T-helper 1 cell treated with Interleukin-12 subunit alpha and Interleukin-12 subunit beta and Interleukin-4 antibody, amounts not matched to agents 30 ng/mL and 1 ng/mL, for 36 hours (primary cell): ENCODE data around the gene CRYZ. TPM values are rescaled to one million over a fixed set of nuclear protein-coding genes. Genes with fewer than 3 reads are reported as not detected.

Source experiments
- intact Hi-C: fragments of 100-400 bp; cut with micrococcal nuclease; formaldehyde crosslinking; loops from one replicate; pipeline ENCODE4 v1.15.1; 2024
- total RNA-seq: library from RNA; stranded (reverse); gene quantifications from 2 replicates; pipeline ENCODE4 v1.2.3, GENCODE V29; 2022

Gene CRYZ
- total RNA-seq, 1 donor from 2014 or later = 22.4 TPM

DNA sequence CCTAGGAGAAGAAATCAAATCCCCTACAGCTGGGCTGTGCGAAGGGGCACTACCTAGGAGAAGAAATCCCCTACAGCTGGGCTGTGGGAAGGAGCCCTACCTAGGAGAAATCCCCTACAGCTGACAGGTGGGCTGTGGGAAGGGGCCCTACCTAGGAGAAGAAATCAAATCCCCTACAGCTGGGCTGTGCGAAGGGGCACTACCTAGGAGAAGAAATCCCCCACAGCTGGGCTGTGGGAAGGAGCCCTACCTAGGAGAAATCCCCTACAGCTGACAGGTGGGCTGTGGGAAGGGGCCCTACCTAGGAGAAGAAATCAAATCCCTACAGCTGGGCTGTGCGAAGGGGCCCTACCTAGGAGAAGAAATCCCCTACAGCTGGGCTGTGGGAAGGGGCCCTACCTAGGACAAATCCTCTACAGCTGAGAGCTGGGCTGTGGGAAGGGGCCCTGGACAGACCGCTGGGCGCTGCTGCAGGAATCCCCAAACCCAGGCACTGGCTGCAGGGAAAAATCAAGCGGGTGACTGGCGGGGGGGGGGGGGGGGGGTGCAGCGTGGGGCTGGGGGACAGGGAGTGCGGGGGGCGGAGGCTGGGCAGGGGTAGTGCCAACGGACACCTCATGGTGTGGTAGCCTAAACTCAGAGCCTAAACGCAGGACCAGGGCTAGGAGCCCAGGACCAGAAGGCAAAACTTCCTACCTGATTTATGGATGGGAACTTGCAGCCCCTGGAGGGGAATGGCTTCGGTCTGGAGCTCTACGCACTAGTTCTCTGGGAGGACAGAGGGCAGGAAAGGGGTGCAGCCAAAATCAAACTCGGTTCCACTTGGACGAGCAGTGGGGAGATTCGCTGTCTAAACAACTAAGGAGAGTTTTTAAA lies 541 bp downstream of the CRYZ start:
- intact Hi-C loops = loop anchor here (2.0 kb wide), 1 partner anchor 38 kb away; no protein-coding TSS in a partner anchor

DNA sequence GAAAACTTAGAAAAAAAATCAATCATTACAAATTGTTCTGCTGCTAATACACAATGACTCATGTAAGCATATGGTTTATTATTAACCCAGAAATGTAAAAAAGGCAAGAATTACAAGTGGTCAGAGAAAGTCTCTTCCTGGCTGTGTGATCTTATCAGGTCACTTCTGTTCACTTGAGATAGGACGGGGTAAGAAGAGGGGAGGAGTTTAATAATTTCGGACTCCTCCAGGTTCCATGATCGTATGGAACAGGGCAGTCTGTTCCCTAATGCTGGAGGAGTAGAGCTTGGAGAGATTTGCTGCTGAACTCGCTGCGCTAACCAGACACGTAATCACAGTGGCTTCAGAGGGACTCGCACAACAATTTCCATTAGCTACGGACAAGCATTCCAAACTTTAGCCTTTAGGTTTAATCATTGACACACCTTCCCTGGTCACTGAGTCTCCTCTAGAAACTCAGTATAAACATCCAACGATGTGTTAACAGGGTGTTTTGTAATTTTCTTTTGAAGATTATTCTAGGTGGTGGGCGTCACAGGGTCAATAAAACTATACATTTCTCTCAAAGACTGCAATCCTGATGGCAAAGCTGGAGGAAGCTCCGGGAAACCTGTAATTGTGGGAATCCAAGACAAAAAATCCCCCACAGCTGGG lies 1.3 kb downstream of the CRYZ start:
- intact Hi-C loops = loop anchor here (2.0 kb wide), 1 partner anchor 39 kb away; no protein-coding TSS in a partner anchor

DNA sequence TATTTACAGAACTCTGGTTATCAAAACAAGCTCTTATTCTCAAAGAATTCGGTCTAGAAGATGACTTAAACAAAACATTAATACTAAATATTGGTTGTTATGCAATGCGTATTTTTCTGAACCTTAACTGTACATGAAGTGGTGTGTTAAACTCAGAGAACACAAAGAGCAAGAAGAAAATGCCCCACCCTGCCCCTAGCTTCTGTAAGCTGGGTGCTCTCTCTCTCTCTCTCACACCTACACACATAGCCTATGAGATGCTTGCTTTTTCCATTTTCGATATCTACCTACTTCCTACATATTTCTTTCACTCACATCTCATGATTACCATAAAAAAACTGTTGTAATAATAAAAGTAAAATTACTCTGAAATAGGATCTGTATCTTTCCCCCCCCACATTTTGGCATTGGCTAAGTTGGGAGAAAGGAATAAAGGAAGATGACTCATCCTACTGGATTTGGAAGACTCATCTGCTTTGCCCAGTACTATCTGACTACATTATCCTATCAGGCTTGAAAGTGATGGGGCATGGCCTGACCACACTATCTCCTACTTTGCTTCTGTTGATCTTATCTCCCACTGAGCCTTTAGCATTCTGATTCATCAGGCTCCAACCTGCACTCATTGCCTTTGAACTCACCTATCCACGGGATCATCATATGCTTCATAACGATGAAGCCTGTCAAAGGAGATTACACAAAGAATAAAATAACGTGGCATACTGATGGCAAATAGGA lies 2.9 kb downstream of the CRYZ start:
- intact Hi-C loops = no loop called here

DNA sequence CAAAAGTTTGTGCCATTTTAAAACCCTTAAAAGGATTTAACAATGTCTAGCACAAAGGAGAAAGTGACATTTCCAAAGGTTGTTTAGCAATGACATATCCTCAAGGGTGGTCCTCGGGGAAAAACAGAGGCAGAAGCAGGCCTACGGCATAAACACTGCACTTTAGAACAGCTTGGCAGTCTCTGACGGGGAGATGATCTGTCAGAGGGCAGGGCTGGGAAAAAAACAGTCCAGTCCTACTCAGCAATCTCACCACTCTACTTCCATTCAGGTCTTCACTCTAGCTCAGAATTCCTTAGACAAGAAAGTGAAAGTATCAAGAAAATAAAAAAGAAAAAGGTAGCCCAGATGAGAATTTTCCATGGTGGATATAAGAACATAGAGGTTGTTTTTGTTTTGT lies 4.1 kb downstream of the CRYZ start:
- intact Hi-C loops = no loop called here

DNA sequence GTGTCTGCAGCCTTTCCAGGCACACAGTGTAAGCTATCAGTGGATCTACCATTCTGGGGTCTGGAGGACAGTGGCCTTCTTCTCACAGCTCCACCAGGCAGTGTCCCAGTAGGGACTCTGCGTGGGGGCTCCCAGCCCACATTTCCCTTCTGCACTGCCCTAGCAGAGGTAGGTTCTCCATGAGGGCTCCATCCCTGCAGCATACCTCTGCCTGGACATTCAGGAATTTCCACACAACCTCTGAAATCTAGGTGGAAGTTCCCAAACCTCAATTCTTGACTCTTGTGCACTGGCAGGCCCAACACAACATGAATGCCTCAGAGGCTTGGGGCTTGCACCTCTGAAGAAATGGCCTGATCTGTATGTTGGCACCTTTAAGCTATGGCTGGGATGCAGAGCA lies 6.8 kb downstream of the CRYZ start:
- intact Hi-C loops = no loop called here

DNA sequence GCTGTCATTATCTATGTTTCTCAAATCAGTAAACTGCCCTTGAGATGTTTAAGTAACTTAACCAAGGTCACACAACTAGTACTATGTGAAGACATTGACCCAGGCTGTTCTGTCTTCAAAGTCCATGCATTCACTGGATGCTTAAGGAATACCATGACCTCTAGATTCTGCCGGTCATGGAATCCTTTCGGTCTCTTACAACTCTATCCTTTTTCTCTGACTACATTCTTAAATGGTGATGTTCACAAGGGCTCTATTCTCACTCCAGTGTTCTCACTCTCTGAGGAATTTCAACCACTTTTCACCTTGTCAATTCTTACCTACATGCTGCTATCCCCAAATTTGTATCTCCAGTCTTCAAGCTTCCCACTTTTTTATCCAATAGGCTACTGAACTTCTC lies 15.2 kb downstream of the CRYZ start:
- intact Hi-C loops = no loop called here

DNA sequence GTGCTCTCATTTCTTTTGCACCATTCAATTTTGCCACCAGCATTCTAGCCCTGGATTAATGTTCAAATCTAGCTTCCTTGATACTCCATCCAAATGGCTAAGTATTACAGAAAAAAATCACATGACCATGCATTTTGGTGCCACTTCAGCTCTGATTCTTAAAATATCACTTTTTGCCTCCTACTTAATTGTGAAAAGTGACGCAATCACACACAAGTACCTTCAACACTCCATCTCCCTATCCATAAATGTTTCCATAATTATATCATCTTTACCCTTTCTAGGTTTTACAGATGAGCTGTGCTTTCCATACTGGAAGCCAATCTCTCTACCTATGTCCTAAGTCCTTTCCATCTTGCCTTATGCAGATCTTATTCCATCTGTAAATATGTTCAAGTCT lies 16.0 kb downstream of the CRYZ start:
- intact Hi-C loops = no loop called here

DNA sequence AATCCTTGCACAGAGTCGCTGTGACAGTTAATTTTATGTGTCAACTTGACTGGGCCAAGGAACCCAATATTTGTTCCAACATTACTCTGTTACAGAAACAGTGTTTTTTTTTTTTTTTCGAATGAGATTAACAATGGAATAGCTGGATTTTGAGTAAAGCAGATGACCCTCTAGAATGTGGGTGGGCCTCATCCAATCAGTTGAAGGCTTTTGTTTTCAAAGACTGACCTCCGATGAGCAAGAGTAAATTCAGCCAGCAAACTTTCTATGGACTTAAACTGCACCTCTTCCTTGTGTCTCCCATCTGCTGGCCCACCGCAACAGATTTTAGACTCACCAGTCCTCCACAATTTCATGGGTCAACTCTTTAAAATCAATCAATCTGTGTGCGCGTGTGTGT lies 17.0 kb downstream of the CRYZ start:
- intact Hi-C loops = no loop called here

DNA sequence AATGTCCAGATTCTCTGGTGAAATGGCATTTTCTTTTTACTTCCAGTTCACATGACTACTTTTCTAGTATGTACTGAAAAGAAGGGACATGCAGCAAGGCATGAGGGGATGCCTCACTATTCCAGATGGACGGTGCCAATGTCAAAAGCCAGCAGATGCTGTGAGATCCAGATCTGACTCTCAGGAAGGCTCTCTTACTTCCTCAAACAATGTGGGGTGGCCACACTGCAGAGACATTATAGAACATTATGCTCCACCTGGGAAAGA lies 17.7 kb downstream of the CRYZ start:
- intact Hi-C loops = no loop called here

DNA sequence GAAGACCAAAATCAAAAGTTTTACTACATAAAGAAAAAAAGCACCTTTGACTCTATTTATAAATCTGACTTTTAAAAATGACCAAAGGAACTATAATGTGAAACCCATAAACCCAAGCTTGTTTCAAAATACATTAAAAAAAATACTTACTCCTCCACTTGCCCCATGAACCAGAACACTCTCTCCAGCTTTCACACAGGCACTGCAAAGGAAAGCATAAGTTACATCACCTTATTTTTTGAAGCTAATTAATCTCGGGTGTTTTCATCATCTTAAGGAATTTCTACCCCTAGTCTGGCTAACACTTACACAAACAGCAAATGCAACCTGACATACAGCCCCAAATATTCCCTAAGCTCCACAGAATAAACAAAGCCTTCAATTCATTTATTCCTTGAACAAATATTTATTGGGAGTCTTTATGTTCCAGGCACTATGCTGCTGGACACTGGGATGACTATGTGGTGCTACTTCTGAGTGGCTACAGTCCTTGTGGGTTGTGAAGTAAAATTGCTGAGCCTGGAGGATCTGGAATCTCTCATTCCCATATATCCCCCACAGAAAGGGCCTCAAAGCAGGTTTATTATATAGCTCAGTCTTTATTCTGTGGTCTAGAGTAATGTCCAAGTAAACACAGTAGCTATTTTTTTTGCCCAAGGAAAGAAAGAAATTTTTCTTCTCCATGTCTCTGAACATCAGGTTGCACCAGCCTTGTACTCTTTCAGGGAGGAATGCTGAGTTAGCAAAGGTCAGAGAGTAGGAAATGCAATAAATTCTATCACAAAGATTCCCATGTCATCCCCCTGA lies 18.2 kb downstream of the CRYZ start:
- intact Hi-C loops = no loop called here

DNA sequence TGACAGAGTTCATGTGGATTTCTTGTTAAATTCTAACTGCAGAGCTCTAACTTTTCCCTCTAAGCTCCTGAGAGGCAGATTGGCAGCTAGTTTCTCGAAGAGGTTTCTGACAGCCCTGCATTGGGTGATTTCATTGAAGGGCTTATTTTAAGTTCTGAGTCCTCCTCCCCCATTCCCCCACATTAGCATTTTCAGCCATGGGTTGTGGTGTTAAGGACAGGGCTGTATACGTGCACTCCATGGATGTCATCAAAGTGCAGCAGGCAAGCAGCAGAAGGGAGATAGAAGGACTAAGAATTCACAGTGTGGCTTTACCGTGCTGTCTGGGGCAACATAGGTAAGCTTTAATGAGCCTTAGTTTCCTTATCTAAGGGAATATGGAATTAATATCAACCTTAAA lies 19.0 kb downstream of the CRYZ start:
- intact Hi-C loops = no loop called here

DNA sequence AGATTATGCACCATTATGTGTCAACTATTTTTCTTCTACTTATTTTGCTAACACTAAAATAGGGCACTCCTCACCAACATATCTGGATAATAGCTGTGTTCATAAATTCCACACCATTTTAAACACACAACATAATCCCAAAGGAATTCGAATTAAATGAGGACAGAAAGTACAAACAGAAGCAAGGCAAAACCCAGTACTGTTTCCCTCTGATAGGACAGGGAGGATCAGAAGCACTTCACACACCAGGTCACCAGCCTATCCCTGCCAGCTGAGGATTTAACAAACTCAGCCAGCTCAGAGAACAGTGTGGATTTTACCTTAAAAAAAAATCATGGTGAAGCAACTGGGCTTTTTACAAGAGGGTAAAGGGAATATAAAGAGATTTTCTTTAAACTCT lies 20.0 kb downstream of the CRYZ start:
- intact Hi-C loops = no loop called here

DNA sequence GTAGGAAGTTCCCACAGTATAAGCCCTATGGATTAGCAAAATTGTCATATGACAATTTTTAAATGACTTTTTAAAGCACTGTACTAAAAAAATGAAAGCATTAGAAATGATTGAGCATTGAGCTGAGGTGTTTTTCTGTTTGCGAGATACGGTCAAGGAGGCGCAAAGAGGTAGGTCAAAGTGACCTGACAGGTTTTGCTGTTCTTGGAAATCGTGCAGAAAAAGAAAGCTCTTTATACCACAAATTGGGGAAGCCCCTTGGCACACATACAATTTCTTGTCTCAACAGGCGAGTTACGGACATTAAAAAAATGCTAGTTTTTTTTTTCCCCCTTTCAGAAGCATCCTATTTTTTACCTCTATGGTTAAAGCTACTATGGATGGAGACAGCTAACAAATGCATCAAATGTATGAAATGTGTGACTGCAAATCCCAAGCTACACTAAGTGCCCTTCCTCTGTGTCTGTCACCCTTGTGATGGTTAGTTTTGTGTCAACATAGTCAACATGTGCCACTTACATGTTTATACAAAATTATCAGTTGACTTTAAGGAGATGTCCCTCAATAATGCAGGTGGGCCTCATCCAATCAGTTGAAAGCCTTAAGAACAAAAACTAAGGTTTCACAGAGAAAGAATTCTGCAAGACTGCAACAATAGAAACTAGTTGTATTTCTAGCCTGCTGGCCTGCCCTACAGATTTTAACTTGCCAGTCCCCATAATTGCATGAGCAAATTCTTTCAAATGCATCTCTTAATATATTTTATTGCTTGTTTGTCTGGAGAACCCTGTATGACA lies 29.3 kb downstream of the CRYZ start:
- intact Hi-C loops = no loop called here

DNA sequence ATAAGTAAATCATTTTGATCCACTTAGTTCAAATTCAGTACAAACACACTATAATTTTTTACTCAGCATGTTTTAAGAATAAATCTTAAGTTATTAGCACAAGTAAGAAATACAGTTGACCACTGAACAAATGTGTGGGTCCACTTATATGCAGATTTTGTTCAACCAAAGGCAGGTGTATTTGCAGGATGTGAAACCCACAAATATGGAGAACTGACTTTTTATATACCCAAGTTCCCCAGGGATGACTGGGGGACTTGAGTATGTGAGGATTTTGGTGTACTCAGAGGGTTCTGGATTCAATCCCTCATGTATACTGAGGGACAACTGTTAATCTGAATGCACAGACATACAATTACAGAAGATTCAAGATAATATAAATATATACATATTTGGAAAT lies 33.5 kb downstream of the CRYZ start:
- intact Hi-C loops = no loop called here

DNA sequence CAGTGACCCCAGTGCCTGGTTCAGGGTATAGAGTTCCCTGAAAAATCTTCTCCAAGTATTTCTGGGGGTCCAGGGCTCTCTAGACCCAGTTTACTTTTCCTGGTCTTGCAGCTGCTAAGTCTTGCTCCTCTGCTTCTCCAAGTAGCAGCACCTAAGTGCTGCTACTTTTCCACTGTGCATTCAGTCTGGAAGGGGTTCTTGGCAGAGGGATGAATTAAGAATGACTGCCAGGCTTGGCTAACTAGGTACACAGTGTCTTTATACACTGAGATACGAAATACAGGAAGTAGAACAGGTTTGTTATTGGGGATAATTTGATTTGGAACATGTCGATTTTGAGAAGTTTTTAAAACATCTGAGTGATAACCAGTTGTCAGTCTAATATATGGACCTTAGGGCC lies 35.0 kb downstream of the CRYZ start:
- intact Hi-C loops = no loop called here

DNA sequence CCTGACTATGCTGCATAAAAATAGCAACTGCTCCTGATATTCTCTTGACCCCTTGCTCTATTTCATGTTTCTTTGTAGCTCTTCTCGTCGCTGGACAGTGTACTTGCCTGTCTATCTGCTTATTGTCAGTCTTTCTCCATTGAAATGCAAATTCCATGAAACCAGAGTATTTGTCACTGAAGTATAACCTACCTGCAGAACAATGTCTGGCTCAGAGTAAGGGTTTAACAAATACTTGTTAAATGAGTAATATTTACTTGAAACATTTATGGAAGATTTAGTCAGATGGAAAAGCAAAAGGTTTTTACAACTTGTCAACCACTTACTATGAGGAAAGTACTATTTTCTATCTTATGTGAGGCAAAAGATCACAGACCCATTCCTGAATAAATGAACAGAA lies 39.4 kb downstream of the CRYZ start:
- intact Hi-C loops = loop anchor here (5.0 kb wide), 1 partner anchor 191 kb away; no protein-coding TSS in a partner anchor

DNA sequence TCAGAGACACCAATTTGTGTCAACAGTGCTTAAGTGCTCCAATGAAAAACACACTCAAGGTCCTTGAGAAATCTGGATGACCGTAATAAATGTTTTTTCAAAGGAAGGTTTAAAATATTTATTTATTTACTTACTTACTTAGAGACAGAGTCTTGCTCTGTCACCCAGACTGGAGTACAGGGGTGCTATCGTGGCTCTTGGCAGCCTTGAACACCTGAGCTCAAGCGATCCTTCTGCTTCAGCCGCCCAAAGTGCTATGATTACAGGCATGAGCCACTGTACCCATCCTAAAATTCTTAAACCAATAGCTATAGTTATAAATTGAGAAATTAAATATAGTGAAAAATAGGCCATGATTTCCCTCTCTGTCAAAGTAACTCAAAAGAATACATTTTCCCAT lies 41.9 kb downstream of the CRYZ start:
- intact Hi-C loops = loop anchor here (1.0 to 5.0 kb wide), 2 partner anchors 42 to 189 kb away; partner anchors contain the start of genes CRYZ and TYW3

DNA sequence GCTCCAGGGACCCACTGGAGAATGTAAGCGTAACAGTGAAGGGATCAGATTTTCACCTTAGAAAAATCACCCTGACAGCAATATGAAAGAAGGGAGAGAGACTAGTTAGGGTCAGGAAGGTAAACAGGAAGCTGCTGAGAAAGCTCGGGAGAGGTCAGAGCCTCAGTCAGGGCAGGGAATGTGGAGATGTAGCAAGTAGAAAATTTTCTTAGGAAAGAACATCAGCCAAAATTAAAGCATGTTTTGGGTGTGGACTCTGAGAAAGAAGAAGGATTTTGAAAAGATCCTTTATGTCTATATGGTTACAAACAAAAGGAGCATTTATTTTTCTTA lies 42.5 kb downstream of the CRYZ start:
- intact Hi-C loops = loop anchor here (1.0 to 5.0 kb wide), 2 partner anchors 43 to 188 kb away; partner anchors contain the start of genes CRYZ and TYW3

DNA sequence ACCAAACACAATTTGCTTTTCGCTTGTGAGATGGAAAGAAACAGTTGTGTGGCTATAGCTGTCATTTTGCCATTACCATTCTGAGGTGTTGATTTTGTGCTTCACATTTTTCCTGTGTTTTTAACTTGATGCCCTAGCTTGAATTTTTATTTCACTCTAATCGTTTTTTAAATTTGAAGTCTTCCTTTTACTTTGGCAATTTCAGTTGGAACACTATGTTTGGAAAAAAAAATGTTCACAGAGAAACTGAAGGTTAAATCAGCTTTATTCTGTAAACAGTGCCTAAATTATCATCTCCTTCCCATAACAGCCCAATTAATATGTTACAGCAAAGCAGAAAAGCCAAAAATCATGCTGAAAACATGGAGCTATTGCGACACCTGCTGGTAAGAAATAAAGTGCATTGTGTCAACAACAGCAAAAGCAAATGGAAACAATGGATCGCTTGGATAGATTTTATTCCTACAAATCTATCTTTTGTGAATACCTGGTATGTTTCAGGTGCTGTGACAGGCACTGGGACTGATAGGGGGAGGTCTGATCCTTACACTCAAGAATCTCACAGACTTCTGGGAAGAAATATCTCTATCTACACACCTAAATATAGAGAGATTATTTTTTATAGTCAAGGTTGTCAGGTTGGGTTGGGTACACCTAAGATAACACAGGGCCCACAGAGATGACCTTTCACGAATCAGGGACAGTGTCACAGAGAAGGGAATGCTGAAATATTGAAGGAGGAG lies 43.1 kb downstream of the CRYZ start:
- intact Hi-C loops = loop anchor here (1.0 to 5.0 kb wide), 2 partner anchors 44 to 187 kb away; partner anchors contain the start of genes CRYZ and TYW3

DNA sequence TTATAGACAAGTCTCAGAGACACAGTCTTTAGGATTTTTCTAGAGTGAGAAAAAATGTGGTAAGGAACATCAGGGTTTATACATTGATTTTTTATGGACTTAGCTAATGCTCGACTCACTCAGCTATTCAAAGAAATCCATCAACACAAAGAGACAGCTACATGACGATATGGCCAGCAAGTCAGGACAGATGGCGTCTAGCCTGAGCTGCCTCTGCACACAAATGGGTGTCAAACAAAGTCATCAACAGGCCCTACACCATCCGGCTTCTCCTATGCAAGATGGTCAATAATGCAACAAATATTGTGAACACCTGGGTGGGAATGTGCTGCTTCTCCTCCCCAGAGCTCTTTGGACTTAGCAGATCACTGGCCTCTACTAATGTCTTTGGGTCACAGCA lies 45.9 kb downstream of the CRYZ start:
- intact Hi-C loops = no loop called here
